Osteocyte (in vitro differentiated cells): ENCODE data around the gene GAA. TPM values are rescaled to one million over a fixed set of nuclear protein-coding genes. Genes with fewer than 3 reads are reported as not detected.

Experiments used
- DNase-seq: peaks from one replicate; pipeline ENCODE4 v3.0.0; 2021; ENCODE audit warnings: mixed read lengths; ENCODE audit not compliant: unreplicated experiment; ENCODE audit errors: extremely low spot score
- H3K27ac Mint-ChIP-seq: one replicate; pipeline ENCODE4 v1.8.0; 2021; ENCODE audit warnings: mild to moderate bottlenecking, mixed read lengths; ENCODE audit not compliant: unreplicated experiment
- H3K27me3 Mint-ChIP-seq: one replicate; pipeline ENCODE4 v1.8.0; 2021; ENCODE audit warnings: mixed read lengths; ENCODE audit not compliant: unreplicated experiment
- H3K36me3 Mint-ChIP-seq: one replicate; pipeline ENCODE4 v1.8.0; 2021; ENCODE audit warnings: mixed read lengths; ENCODE audit not compliant: unreplicated experiment
- H3K4me1 Mint-ChIP-seq: one replicate; pipeline ENCODE4 v1.8.0; 2021; ENCODE audit warnings: mixed read lengths; ENCODE audit not compliant: unreplicated experiment
- H3K4me3 Mint-ChIP-seq: one replicate; pipeline ENCODE4 v1.8.0; 2021; ENCODE audit warnings: mild to moderate bottlenecking, moderate library complexity, mixed read lengths; ENCODE audit not compliant: unreplicated experiment
- H3K9me3 Mint-ChIP-seq: one replicate; pipeline ENCODE4 v1.8.0; 2021; ENCODE audit warnings: mixed read lengths; ENCODE audit not compliant: unreplicated experiment
- total RNA-seq: library from RNA; stranded (reverse); gene quantifications from 2 replicates; pipeline ENCODE4 v1.2.1, GENCODE V29; 2021
- TF ChIP-seq, protein P1 (sequence below): fragments of 200-600 bp; sonication (generic); IDR thresholded peaks from 2 replicates; pipeline ENCODE4 v1.5.0; 2021; ENCODE audit warnings: antibody characterized with exemption, mild to moderate bottlenecking, moderate library complexity

GAA gene
- total RNA-seq, 1 donor from 2014 or later: 64.7 TPM

DNA sequence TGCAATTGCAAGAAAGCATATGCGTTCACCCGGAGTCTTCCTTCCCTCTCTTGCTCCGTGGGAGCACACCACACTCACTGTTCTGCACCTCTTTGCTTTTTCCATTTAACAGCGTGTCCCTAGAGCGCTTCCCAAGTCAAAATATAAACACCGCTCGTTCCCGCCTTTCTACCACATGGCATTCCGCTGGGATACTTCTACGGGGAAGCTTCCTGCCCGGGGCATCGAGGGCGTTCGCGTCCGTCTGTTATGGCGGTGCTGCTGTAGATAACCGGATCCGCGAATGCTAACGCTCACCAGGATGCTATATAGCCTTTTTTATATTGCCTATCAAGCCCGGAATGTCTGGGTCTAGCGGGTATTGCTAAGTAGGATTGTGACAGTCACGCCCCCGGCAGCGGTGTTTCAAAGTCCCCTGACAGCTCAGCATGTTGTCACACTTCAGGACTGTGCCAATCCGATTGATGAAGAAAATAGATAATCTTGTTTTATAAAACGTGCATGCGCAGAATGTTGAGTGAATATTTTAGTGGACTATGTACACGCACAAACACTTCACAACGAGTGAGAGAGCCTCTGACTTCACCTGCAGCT lies 33.9 kb upstream of the GAA start:
- H3K4me3 Mint-ChIP-seq: no peak overlapping the region
- H3K4me1 Mint-ChIP-seq: peaks cover 17% of the 10 kb centered on the region
- TF ChIP-seq, protein P1, sequence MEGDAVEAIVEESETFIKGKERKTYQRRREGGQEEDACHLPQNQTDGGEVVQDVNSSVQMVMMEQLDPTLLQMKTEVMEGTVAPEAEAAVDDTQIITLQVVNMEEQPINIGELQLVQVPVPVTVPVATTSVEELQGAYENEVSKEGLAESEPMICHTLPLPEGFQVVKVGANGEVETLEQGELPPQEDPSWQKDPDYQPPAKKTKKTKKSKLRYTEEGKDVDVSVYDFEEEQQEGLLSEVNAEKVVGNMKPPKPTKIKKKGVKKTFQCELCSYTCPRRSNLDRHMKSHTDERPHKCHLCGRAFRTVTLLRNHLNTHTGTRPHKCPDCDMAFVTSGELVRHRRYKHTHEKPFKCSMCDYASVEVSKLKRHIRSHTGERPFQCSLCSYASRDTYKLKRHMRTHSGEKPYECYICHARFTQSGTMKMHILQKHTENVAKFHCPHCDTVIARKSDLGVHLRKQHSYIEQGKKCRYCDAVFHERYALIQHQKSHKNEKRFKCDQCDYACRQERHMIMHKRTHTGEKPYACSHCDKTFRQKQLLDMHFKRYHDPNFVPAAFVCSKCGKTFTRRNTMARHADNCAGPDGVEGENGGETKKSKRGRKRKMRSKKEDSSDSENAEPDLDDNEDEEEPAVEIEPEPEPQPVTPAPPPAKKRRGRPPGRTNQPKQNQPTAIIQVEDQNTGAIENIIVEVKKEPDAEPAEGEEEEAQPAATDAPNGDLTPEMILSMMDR: no peak
- H3K36me3 Mint-ChIP-seq: peaks cover 4% of the 10 kb centered on the region
- no peaks in the 10 kb centered on the region for H3K27me3 Mint-ChIP-seq
- no peaks in the 10 kb centered on the region for H3K9me3 Mint-ChIP-seq
- no peak for DNase-seq
- H3K27ac Mint-ChIP-seq: no peak overlapping the region

DNA sequence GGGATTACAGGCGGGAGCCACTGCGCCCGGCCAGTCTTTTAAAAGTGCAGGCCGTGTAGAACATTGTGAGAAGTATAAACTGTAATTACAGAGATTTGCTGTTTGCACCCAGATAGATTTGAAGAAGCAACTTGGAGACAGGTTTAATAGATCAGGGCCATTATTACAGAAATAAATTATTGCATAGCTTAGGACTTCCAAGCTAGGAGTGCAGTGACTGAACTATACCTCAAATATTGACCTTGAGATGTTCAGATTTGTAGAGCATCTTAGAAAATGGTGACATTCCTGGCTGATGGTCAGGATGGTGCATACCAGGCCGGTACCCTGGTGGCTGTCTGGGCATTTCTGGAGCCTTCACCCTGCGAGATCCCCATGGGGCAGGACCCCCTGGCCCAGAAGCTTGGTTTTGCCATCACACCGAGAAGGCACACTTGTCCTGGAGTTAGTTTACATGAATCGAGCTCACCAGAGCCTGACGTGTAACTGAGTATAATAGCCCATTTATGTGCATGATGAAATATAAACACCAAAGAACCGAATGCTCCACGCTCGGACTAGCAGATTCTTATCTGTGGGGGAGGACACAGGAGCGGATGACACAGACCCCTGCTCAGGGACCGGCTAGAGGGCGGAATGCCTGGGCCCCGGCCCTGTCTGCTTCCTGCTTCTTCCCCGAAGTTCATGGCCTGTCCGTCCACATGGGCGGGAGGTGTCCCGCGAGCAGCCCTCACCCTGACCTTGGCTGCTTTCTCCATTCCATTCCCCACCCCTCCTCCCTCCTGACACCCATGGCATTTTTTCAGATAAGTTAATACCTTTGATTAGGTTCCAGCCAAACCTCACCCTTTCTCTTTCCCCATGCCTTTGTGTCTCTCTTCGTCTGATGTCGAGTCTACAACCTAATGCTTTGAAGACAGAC lies 32.8 kb upstream of the GAA start:
- Mint-ChIP-seq H3K4me1 (peaks cover 17% of the 10 kb centered on the region), H3K27me3 (no peaks in the 10 kb centered on the region), H3K36me3 (peaks cover 4% of the 10 kb centered on the region), H3K27ac (no peak overlapping the region), H3K9me3 (no peaks in the 10 kb centered on the region), H3K4me3 (no peak overlapping the region)
- TF ChIP-seq, protein P1: no peak
- no peak for DNase-seq

DNA sequence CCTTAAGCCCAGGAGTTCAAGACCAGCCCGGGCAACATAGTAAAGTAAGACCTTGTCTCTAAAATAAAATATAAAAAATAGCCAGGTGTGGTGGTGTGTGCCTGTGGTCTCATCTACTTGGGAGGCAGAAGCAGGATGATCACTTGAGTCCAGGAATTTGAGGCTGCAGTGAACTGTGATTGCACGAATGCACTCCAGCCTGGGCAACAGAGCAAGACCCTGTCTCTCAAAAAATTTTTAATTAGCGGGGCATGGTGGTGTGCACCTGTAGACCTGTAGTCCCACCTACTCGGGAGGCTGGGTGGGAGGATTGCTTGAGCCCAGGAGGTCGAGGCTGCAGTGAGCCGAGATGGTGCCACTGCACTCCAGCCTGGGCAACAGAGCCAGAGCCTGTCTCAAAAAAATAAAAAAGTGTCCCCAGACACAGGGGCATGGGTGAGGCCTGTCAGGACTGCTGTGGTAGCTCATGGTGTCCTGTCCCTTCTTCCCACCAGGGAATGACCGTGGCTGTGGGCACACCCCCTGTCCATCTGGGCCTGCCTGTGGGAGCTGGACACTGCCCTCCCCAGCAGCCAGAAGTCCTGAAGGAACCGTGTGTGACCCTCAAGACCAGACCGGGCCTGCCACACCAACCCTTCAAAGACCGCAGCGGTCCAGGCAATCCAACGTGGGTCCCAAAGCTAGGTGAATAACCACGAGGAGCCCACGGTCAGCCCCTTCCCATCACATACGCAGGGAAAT lies 30.8 kb upstream of the GAA start:
- TF ChIP-seq, protein P1: no peak
- Mint-ChIP-seq H3K4me1 (peaks cover 9% of the 10 kb centered on the region), H3K4me3 (no peak overlapping the region), H3K27ac (no peak overlapping the region), H3K36me3 (peaks cover 4% of the 10 kb centered on the region), H3K27me3 (no peaks in the 10 kb centered on the region), H3K9me3 (no peaks in the 10 kb centered on the region)
- DNase-seq: no peak

DNA sequence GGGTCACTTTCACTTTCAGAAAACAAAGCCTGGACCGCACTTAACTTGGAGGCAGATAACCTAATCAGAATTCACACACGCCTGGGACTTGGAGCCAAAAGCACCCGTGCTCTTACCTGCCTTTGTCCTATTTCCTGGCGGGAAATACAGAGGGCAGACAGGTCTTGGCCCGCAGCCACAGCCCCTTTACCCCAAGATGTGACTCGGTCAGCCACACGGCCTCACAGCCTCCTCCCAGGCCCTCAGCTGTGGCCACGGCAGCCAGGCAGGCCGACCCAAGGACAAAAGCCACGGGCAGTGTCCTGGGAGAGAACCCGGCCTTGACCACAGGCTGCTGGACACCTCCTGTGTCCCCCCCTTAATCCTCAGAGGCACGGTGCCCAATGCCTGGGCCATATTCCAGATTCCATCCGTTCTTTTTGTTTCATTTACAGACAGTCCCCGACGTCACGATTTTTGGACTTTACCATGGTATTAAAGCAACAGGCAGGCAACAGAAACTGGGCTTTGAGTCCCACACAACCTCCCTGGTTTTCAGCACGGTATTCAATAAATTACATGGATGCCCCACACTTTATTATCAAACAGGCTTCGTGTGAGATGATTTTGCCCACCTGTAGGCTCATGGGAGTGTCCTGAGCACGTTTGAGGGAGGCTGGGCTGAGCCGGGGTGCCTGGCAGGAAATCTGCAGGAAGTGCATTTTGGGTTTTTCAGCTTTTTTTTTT lies 30.1 kb upstream of the GAA start:
- TF ChIP-seq, protein P1: no peak
- Mint-ChIP-seq H3K9me3 (no peaks in the 10 kb centered on the region), H3K4me1 (peaks cover 9% of the 10 kb centered on the region), H3K36me3 (peaks cover 4% of the 10 kb centered on the region), H3K4me3 (no peak overlapping the region), H3K27me3 (no peaks in the 10 kb centered on the region), H3K27ac (no peak overlapping the region)
- no peak for DNase-seq
